IPS-18c (cell line): Measurements from ENCODE around the gene RAB7B.

Source experiments
- H3K4me3 ChIP-seq: 2 replicates; pipeline ENCODE4 v1.7.0; 2013; ENCODE audit warnings: low read depth, mild to moderate bottlenecking, low read length, moderate library complexity; ENCODE audit not compliant: insufficient read depth
- H3K9me3 ChIP-seq: one replicate; pipeline ENCODE4 v1.6.1; 2013; ENCODE audit warnings: mild to moderate bottlenecking, low read length, moderate library complexity; ENCODE audit not compliant: control insufficient read depth, insufficient read depth

Gene RAB7B

DNA sequence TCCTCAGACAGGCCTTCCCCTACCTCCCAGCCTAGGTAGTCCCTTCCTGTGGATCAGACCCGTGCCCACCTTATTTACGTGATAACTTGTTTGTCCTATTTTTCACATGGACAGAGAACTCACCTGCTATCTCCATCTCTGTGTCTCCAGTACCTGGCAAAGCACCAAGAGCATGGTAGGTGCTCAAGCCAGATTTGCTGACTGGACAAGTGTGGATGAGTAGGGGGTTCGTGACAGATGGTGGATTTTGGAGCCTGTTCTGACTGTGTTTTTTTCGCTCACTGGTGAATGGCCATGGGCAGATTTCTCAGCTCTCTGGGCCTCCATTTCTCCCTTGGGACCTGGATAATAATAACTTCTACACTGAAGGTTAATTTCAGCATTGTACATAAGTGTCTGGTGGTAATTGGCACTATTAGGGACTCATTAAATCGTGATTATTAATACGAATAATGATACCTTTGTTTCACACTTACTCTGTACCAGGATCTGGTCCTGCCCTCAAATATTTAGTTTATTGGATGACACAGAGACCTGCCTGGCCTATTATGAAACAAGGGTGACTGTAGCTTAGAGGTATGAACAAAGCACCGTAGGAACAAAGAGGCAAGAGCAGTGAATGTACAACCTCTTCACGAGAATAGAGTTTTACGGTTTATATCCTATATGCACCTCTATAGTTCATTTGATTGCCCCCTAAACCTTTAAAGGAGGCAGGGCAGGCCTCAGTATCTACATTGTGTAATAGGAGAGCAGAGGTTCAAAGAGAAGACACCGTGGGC lies 35.5 kb downstream of the RAB7B start:
- no peaks in the 10 kb centered on the region for H3K9me3 ChIP-seq
- no peak overlapping the region for H3K4me3 ChIP-seq

DNA sequence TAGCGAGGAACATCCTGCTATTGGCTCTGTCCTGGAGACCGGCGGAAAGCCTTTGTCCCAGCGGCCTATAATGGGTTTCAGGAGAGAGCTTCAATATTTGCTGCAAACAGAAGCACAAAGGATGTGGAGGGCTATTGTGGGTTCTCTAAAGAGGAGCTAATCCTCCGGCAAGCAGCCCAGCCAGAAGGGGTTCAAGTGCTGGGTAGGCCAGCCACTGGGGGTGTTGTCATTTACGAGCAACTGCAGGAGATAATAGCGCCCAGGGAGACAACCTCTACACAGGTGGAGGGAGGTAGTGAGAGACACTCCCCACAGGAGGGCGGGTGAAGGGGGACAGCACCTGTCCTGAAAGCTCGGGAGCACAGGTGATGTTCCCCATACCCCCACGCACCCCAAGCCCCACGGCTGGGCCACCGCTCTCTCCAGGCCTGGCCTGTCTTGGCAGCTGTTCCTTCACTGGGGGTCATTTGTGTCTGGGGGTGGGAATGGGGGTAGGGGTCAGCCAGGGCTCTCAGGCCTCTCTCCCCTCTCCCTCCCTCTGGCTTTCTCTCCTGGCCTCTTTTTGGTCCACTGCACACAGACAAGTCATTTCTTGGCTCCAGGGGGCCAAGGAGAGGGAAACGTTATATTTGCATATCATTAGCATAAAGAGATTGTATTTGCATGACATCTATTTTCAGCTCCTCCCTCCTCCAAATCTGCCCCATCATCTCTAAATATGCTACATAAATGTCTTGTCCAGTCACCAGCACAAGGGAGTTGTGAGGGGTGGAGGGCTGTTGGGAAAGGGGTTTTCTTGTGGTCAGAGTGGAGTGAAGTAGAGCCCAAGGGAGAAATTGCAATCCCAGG lies 37.9 kb downstream of the RAB7B start:
- no peaks in the 10 kb centered on the region for H3K9me3 ChIP-seq
- H3K4me3 ChIP-seq: no peak overlapping the region

DNA sequence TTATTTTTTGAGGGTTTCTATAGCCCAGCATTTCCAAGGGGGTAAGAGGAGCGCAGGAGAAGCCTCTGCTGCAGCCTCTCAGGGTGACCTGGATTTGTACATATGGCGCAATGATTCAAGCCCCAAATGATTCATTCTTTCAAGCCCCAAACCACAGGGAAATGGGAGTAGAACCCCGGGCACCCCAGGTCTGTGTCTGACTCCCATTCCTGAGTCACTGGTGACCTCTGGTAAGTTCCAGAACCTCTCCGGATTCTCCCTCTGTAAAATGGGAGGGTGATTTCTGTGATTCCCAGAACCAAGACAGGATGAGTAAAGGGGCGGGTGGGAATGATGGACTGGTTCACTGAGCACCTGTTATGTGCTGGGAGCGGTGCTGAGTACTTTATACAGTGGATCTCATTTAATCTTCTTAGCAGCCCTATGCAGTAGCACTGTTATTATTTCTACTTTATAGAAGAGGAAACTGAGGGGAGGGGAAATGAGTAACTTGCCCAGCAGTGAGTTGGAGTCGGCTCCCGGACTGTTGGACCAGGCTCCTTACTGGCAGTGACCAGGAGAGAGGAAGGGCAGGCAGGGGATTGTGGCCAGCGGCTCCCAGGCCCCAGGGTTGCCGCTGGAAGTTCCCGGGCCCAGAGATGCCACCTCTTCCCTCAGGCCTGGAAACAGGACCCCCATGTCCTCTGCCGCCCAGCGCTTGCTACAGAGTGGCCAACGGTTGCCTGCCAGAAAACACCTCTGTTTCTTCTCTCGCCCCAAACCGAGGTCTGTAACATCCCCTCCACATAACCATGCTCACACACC lies 39.6 kb downstream of the RAB7B start:
- Histone ChIP-seq H3K9me3 (no peaks in the 10 kb centered on the region), H3K4me3 (no peak overlapping the region)

DNA sequence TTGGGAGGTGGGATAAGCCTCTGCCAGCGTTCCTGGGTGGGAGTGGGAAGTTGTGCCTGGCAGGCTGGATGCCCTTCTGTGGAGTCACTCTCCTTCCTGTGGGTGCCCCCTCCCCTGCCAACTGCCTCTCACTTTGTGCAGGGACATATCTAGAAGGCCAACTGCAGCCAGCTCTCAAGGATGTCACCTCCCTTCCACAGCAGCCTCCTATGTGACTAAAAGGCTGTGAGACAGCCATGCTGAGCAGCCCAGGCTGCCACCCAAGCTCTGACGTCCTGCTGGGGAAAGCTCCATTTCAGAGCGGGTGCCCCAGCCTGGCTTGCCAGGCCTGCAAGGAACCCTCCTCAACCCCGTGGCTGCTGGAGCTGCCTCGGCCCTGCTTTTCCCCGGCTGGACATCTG lies 40.4 kb downstream of the RAB7B start:
- no peak overlapping the region for H3K4me3 ChIP-seq
- H3K9me3 ChIP-seq: no peaks in the 10 kb centered on the region

DNA sequence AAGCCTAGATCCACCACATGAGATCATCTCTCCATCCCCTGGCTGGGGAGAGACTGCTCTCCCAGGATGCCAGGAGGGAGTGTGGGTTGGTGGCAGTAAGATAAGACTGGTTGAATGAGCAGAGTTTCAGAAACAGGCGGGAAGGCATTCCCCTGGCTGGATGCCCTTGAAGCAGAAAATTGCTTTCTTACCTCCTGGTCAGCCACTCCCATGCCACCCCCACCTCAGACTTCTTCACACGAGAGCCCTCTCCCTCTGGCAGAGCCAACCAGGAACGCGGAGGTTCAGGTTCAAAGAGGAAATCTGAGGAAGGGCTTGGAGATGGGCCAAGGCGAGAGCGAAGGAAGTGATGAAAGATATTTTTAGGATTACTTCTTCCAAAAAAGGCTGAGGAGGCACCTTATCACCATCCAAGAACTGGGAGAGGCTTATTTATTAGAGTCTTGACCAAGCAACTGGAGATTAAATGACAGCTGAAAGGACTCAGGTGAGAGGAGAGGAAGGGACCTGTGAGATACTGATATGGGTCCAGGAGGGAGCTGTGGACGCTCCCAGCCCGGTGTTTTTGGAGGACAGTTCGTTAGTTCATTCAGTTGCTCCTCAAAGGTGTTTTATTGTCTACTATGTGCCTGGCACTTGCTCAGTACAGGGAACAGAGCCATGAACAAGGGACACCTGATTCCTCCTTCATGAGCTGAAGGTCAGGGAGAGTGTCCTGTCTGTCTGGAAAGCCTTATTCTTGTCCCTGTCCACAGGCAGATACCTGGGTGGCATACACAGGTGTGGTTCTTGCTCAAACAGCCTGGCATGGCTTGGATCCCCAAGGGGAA lies 41.0 kb downstream of the RAB7B start:
- Histone ChIP-seq H3K9me3 (no peaks in the 10 kb centered on the region), H3K4me3 (no peak overlapping the region)

DNA sequence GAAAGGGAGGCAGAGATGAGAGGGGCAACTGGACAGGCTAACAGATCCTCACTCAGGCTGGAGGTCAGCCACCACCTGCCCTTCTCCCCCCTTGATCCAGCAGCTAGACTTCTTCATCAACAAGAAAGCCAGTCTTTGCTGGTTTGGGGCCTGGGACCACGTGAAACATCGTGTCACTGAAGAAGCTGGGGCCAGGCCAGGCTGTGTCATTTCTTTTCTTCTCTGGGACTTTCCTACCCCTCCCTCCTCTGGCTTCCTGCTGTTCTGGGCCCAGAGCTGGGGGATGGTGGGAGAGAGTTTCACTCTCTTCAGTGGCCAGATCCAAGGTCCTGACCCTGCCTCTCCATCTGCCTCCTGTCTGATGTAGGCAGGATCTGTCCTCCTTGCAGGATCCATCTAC lies 41.8 kb downstream of the RAB7B start:
- H3K4me3 ChIP-seq: no peak overlapping the region
- no peaks in the 10 kb centered on the region for H3K9me3 ChIP-seq

DNA sequence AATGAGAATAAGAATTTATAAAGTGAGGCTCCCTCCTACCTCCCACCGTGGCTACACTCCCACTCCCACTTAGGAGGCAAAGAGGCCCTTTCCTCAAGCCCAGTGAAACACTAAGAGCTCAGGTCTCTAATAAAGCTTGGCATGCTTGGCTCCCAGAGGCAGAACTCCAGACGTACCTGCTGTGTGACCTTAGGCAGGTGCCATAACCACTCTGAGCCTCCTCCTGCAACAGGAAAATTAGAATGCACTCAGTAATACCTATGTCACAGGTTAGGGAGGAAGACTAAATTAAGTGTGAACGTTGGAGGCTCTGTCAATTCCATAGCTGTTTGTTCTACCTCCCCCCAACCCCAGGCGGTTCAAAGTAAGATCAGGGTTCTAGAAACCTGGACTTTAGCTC lies 43.4 kb downstream of the RAB7B start:
- no peaks in the 10 kb centered on the region for H3K9me3 ChIP-seq
- H3K4me3 ChIP-seq: no peak overlapping the region

DNA sequence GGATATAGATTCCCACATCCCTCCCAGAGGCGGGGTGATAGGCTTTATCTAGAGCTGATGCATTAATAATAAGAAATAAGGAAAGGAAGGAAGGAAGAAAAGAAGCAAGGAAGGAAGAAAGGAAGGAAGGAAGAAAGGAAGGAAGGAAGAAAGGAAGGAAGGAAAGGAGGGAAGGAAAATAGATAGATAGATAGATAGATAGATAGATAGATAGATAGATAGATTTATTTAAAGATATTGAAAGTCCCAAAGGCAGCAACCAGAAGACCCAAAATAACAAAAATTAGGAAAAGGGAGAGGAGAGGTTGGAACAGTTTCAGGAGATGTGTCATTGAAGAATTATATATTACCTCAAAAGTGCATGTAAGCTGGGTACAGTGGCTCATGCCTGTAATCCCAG lies 47.7 kb downstream of the RAB7B start:
- Histone ChIP-seq H3K9me3 (no peaks in the 10 kb centered on the region), H3K4me3 (no peak overlapping the region)

DNA sequence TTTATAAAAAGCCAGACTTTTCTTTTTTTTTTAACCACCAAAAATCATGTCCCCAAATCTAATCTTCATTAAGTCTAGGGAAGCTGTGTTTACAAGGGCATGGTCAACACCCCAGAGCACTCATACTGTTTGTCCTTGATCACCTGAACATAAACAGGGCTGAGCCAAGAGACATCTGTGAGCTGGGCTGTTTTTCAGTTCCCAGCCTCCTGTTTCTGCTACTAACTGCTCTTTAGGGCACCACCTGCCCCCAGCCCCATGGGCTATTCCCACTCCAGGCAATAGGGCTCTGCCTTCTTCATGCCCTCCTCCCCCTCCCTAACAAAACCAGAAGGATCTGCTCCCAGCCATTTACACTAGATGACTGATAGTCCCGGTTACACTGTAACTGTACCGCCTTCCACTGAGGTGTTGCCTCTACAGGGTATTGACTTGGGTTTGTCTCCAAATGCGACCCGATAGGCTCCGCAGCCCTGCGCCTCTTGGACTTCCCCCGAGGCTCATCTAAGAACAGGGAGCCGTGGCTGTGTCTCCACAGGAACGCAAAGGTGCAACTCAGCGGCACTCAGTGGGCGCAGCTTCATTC lies 48.3 kb downstream of the RAB7B start:
- no peak overlapping the region for H3K4me3 ChIP-seq
- H3K9me3 ChIP-seq: no peaks in the 10 kb centered on the region

DNA sequence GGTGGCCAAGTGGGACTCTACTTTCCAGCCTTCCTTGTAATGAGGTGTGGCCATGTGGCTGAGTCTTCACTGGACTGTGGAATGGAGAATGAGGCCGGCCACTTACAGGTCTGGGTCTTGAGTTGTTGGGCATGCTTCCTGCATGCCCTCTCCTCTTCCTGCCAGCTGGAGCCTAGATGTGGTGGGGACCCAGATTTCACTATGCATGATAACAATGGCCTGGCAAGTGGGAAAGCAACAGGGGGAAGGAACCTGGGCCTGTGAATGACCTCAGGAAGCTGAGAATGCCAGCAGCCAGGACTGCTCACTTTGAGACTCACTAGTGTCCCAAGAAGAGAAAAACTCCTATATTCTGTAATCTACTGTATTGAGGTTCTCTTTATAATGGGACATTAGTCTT lies 51.4 kb downstream of the RAB7B start:
- H3K4me3 ChIP-seq: no peak overlapping the region
- H3K9me3 ChIP-seq: peaks cover 2% of the 10 kb centered on the region

DNA sequence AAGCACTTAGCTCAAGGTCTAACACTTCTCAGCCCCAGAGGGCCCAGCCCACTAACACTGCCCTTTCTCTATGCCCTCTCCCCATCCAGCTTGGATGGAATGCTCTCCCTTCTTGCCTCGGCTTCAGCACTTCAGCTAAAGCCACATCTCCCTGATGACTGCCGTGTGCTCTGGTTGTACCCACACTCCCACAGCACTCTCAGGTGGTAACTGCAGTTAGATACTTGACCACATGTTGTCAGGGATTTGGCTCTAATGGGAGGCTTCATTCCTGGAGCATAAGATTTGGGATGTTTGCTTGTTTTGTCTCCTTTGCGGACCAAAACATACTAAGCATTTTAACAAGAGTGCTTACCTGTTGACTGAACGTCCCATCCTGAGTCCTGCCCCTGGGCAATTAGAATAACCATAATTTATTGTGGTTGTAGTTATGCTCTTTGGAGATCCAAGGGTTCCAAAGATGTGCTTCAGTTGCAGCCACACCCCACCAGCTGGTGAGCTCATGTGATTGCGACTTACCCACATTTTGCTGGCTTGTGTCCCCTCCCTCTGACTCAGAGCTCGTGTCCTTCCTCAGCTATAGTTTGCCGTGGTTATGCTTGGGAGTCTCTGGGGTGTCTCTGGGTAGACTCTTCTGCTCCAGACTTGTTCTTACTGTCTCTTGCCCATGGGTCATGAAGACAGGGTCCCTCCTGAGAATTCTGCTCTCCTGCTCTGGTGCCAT lies 52.2 kb downstream of the RAB7B start:
- peaks cover 2% of the 10 kb centered on the region for H3K9me3 ChIP-seq
- H3K4me3 ChIP-seq: no peak overlapping the region

DNA sequence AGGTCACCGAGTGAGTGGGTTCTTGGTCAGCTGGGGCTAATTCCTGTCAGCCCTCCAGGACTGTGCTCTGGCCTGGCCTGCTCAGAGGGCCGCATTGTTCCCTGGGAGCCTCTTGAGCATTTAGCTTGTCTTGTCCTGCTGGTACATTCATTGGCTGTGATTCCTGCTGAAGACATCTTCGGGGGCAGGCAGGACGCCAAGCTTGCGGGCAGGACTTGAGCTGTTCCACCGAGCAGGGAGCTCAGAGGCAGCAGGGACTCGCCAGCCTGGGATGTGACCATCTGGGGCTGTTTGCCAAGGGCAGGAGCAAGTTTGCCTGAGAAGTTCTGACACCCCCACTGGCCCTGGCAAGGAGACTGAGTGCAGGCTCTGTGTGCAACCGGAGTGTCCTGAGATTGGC lies 52.9 kb downstream of the RAB7B start:
- peaks cover 2% of the 10 kb centered on the region for H3K9me3 ChIP-seq

DNA sequence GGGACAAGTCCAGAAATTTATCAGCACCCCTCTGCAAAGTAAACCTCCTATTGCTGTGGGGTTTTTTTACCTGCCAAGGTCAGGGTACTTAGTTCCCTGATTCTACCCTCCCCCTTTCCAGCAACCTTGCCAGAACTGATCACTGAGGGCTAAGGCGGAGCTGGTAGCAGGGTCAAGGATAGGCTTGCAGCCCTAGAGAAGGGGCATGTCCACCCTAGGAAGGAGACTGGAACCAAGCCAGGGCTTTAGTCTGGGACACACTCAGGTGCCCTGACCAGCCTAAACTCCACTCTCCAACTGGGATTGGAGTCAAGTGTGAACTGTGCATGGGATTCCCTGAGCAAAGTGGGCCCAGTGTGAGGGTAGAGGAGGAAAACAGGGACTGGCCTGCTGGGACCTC lies 53.4 kb downstream of the RAB7B start:
- H3K4me3 ChIP-seq: no peak overlapping the region
- H3K9me3 ChIP-seq: peaks cover 2% of the 10 kb centered on the region

More for the DNA sequence above, 52.9 kb downstream of the RAB7B start:
- no peak overlapping the region for H3K4me3 ChIP-seq

DNA sequence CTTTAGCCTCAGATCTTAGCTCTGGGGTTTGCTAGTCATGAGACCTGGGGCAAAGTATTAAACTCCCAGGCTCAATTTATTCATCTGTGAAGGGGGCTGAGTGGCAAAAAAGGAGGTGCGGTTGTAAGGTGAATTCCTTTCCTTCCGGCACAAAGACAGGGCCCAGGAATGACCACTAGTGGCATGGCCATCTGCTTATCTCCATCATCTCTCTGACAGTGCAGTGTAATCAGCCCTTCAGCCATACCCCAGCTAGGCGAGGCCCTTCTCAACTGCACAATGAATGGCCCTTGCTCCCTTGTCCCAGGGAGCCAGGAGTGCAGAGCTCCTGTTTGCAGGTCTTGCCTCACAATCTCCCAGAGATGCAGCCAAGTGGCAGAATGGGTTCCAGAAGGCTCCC lies 54.3 kb downstream of the RAB7B start:
- Histone ChIP-seq H3K4me3 (no peak overlapping the region), H3K9me3 (peaks cover 2% of the 10 kb centered on the region)

DNA sequence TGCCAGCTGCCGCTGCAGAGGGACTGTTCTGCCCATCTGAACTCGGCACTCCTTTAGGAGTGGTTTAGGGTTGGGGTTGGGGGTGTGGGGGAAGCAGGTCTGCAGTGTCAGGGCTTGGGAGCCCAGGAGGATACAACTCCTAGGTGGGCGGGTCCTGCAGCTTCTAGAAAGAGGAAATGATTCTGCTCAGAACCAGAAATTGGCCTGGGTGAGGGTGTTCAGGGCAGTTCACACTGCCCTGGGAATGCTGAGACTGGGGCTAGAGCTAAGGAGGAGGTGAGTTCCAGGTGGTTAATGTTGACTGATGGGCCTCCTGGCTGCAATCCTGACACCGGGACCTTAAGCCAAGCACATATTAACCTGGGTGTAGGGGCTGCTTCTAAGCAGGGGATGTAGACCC lies 55.2 kb downstream of the RAB7B start:
- Histone ChIP-seq H3K9me3 (peaks cover 2% of the 10 kb centered on the region), H3K4me3 (no peak overlapping the region)

DNA sequence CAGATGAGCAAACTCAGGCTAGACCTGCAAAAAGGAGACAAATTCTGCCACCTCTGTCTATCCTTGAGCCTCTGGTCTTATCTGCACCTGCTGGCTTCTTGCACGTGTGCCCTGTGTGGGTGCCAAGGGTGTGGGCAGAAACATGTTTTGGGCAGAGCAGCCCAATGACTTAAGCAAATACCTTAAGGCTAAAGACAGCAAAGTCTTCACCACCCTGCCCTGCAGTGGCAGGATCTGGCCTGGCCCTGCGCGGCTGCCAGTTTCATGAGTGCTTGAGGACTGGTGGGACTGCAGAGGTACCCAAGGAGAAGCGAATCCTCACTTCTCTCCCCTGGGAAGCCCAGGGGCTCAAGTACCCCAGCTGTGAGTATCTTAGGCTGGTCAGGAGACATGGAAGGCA lies 56.2 kb downstream of the RAB7B start:
- Histone ChIP-seq H3K4me3 (no peak overlapping the region; the same call in 1 of the 2 replicates), H3K9me3 (peaks cover 2% of the 10 kb centered on the region)
